UCSD-AML1 (cell line): ENCODE results near the gene GGA2.
A peak's percentile ranks its signal among the peaks of the same experiment; 100 is the strongest.
"Not testable (repeated sequence)": the region's sequence is repeated elsewhere in the genome, so short reads cannot be mapped to it uniquely, and the experiment has no call there.

Experiments used
- DNase-seq: peaks from one replicate; lab custom pipeline; 2025; ENCODE audit not compliant: unreplicated experiment; lab: John Stamatoyannopoulos, UW

GGA2 gene

GRCh38 chr16:23510164-23510914 is at the start of gene GGA2:
Gene GGA2, minus strand, starts transcription at chr16:23510494. Its CDS starts 83 bp downstream, at chr16:23510411.
- peak; percentile 87 for DNase-seq

- DNase-seq: peak; percentile 44
Measured at GRCh38 chr16:23557779-23558702, 47.7 kb upstream of the GGA2 start.

GRCh38 chr16:23556881-23557778 is 46.8 kb upstream of the GGA2 start, which contains the start of the genes EARS2 and UBFD1:
Gene EARS2, minus strand, starts transcription at chr16:23557350. Its CDS starts 7 bp downstream, at chr16:23557343.
Gene UBFD1, plus strand, starts transcription at chr16:23557727. Its CDS starts 16 bp downstream, at chr16:23557743.
- DNase-seq: peak; percentile 100

- DNase-seq: no peak
Measured at GRCh38 chr16:23554536-23554935, 44.2 kb upstream of the GGA2 start.

- no peak for DNase-seq
Measured at GRCh38 chr16:23552161-23552560, 41.9 kb upstream of the GGA2 start.

GRCh38 chr16:23549938-23550337 is 39.6 kb upstream of the GGA2 start:
- DNase-seq: no peak

GRCh38 chr16:23544436-23544835 is 34.1 kb upstream of the GGA2 start:
- no peak for DNase-seq

GRCh38 chr16:23540817-23541178 is 30.5 kb upstream of the GGA2 start:
- not testable (repeated sequence) for DNase-seq

GRCh38 chr16:23539984-23540816 is 29.9 kb upstream of the GGA2 start:
- no peak for DNase-seq

- DNase-seq: no peak
Measured at GRCh38 chr16:23538919-23539278, 28.6 kb upstream of the GGA2 start.

GRCh38 chr16:23537390-23537789 is 27.1 kb upstream of the GGA2 start:
- no peak for DNase-seq

GRCh38 chr16:23535901-23536300 is 25.6 kb upstream of the GGA2 start:
- no peak for DNase-seq

GRCh38 chr16:23534868-23535860 is 24.9 kb upstream of the GGA2 start:
- DNase-seq: no peak

- DNase-seq: no peak
Measured at GRCh38 chr16:23532448-23532847, 22.2 kb upstream of the GGA2 start.

GRCh38 chr16:23530062-23530461 is 19.8 kb upstream of the GGA2 start:
- no peak for DNase-seq

GRCh38 chr16:23528644-23529310 is 18.5 kb upstream of the GGA2 start:
- DNase-seq: no peak

- no peak for DNase-seq
Measured at GRCh38 chr16:23527961-23528643, 17.8 kb upstream of the GGA2 start.

GRCh38 chr16:23524886-23525285 is 14.6 kb upstream of the GGA2 start:
- DNase-seq: no peak
